ENCODE data around the gene TSPAN9.

The TSPAN9 gene

GRCh38 chr12:3141339-3142321, 64.5 kb downstream of the TSPAN9 start:
- no peak for TF ChIP-seq REST (IDR thresholded peaks at IDR 0.05; ENCODE audit: insufficient read depth in 1 of 2, low read depth in 2 of 2, low read length in 2 of 2)
- TF ChIP-seq POLR2AphosphoS5 (IDR thresholded peaks at IDR 0.05; ENCODE audit: low read depth, low read length), result no peak
- no peak for TF ChIP-seq SIN3A (IDR thresholded peaks at IDR 0.05; ENCODE audit: borderline replicate concordance, insufficient read depth, low read length)
- TF ChIP-seq TAF1 (IDR thresholded peaks at IDR 0.05; ENCODE audit: borderline replicate concordance, insufficient read depth, low read length), result no peak
- TF ChIP-seq FOXP2 (optimal IDR thresholded peaks at IDR 0.05; ENCODE audit: borderline replicate concordance, extremely low read depth, extremely low read length, insufficient read depth), result no peak

- TF ChIP-seq TAF1 (IDR thresholded peaks at IDR 0.05; ENCODE audit: borderline replicate concordance, insufficient read depth, low read length), result no peak
- no peak for TF ChIP-seq REST (IDR thresholded peaks at IDR 0.05; ENCODE audit: insufficient read depth in 1 of 2, low read depth in 2 of 2, low read length in 2 of 2)
- TF ChIP-seq SIN3A (IDR thresholded peaks at IDR 0.05; ENCODE audit: borderline replicate concordance, insufficient read depth, low read length), result no peak
Observed at GRCh38 chr12:3142386-3142785, 65.2 kb downstream of the TSPAN9 start.

- TF ChIP-seq POLR2AphosphoS5 (IDR thresholded peaks at IDR 0.05; ENCODE audit: low read depth, low read length) (no peak), TAF1 (IDR thresholded peaks at IDR 0.05; ENCODE audit: borderline replicate concordance, insufficient read depth, low read length) (no peak), FOXP2 (optimal IDR thresholded peaks at IDR 0.05; ENCODE audit: borderline replicate concordance, extremely low read depth, extremely low read length, insufficient read depth) (no peak), REST (IDR thresholded peaks at IDR 0.05; ENCODE audit: insufficient read depth in 1 of 2, low read depth in 2 of 2, low read length in 2 of 2) (no peak), SIN3A (IDR thresholded peaks at IDR 0.05; ENCODE audit: borderline replicate concordance, insufficient read depth, low read length) (no peak)
Observed at GRCh38 chr12:3144495-3144894, 67.3 kb downstream of the TSPAN9 start.

DNA sequence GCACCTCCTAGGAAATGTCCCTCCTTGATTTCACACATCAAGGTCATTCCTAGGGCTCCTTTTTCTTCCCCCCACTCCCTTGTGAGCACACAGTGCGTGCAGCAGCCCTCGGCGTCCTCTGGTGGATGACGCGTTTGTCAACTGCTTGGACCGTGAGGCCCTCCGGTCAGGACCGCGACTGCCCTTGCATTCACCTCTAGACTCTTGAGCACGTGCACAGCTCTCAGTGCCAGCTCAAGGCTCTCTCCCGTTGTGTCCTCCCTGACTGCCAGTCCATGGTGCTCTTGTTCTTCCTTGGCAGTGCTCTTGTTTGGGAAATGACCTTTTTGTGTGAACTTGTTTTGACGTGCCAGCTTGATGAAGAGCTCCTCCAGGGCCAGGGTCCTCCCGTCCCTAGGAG, 67.9 kb downstream of the TSPAN9 start:
- no peak for TF ChIP-seq SIN3A (IDR thresholded peaks at IDR 0.05; ENCODE audit: borderline replicate concordance, insufficient read depth, low read length)
- no peak for TF ChIP-seq FOXP2 (optimal IDR thresholded peaks at IDR 0.05; ENCODE audit: borderline replicate concordance, extremely low read depth, extremely low read length, insufficient read depth)
- no peak for TF ChIP-seq REST (IDR thresholded peaks at IDR 0.05; ENCODE audit: insufficient read depth in 1 of 2, low read depth in 2 of 2, low read length in 2 of 2)
- no peak for TF ChIP-seq TAF1 (IDR thresholded peaks at IDR 0.05; ENCODE audit: borderline replicate concordance, insufficient read depth, low read length)
- no peak for TF ChIP-seq POLR2AphosphoS5 (IDR thresholded peaks at IDR 0.05; ENCODE audit: low read depth, low read length)
